Liver (tissue), 3 donors: ENCODE data around the gene DSE.

ENCODE experiments used
- CTCF ChIP-seq: fragments of 150-350 bp; IDR thresholded peaks from 2 replicates; pipeline ENCODE4 v1.5.1; 2017; ENCODE audit warnings: improper control_type of control experiment, low read depth, low read length; ENCODE audit not compliant: missing input control
- RAD21 ChIP-seq, 2 donors: IDR thresholded peaks; 2 replicates each; pipeline ENCODE4 v1.6.1; 2016; ENCODE audit warnings: antibody characterized with exemption in 2 of 2, mild to moderate bottlenecking in 2 of 2
- YY1 ChIP-seq: IDR thresholded peaks from 2 replicates; pipeline ENCODE4 v1.6.1; 2016; ENCODE audit warnings: antibody characterized with exemption, mild to moderate bottlenecking
- donor health status: healthy.
- donor health status: healthy.

- no peak for TF ChIP-seq YY1
- TF ChIP-seq CTCF = no peak
- no peak for TF ChIP-seq RAD21 (IDR thresholded peaks at IDR 0.05)
Observed at GRCh38 chr6:116408491-116408890, 37.7 kb downstream of the DSE start.
